A172 (cell line): ENCODE measurements around the gene TSC22D3. TPM values are rescaled to one million over a fixed set of nuclear protein-coding genes. Genes with fewer than 3 reads are reported as not detected.

Experiments
- DNase-seq: peaks from one replicate; pipeline ENCODE4 v3.0.0-alpha.2; 2015; ENCODE audit warnings: low spot score
- total RNA-seq: library from RNA; depleted of rRNA; stranded (reverse); fragments of >200 nt; shearing (Covaris generic); gene quantifications from 2 replicates; pipeline ENCODE4 v1.2.3, GENCODE V29; 2014

Gene TSC22D3
- total RNA-seq, 1 experiment from 2014 or later, result 7.7 TPM

- DNase-seq, result no peak
Measured at GRCh38 chrX:107760304-107761077, 15.1 kb downstream of the TSC22D3 start.

GRCh38 chrX:107758231-107758766, 17.3 kb downstream of the TSC22D3 start:
- no peak for DNase-seq

GRCh38 chrX:107755721-107756120, 19.9 kb downstream of the TSC22D3 start:
- DNase-seq, result no peak

GRCh38 chrX:107753187-107753586, 22.4 kb downstream of the TSC22D3 start:
- DNase-seq, result no peak

- no peak for DNase-seq
Measured at GRCh38 chrX:107752714-107753113, 22.9 kb downstream of the TSC22D3 start.

- DNase-seq, result no peak
Measured at GRCh38 chrX:107752043-107752442, 23.5 kb downstream of the TSC22D3 start.

- no peak for DNase-seq
Measured at GRCh38 chrX:107750861-107751445, 24.6 kb downstream of the TSC22D3 start.

GRCh38 chrX:107750263-107750662, 25.3 kb downstream of the TSC22D3 start:
- DNase-seq, result no peak

GRCh38 chrX:107748506-107748905, 27.1 kb downstream of the TSC22D3 start:
- no peak for DNase-seq

GRCh38 chrX:107747596-107748161, 27.9 kb downstream of the TSC22D3 start:
- no peak for DNase-seq

GRCh38 chrX:107744868-107745267, 30.7 kb downstream of the TSC22D3 start:
- no peak for DNase-seq

- no peak for DNase-seq
Measured at GRCh38 chrX:107743995-107744394, 31.6 kb downstream of the TSC22D3 start.

GRCh38 chrX:107742700-107743191, 32.8 kb downstream of the TSC22D3 start:
- no peak for DNase-seq

- DNase-seq, result no peak
Measured at GRCh38 chrX:107741404-107741790, 34.2 kb downstream of the TSC22D3 start.

GRCh38 chrX:107739541-107739940, 36.0 kb downstream of the TSC22D3 start:
- no peak for DNase-seq

GRCh38 chrX:107738768-107739167, 36.8 kb downstream of the TSC22D3 start:
- DNase-seq, result no peak

GRCh38 chrX:107738272-107738671, 37.3 kb downstream of the TSC22D3 start:
- DNase-seq, result no peak

GRCh38 chrX:107736781-107737531, 38.6 kb downstream of the TSC22D3 start:
- no peak for DNase-seq

GRCh38 chrX:107734646-107735045, 40.9 kb downstream of the TSC22D3 start:
- DNase-seq, result no peak

GRCh38 chrX:107733686-107734085, 41.9 kb downstream of the TSC22D3 start:
- no peak for DNase-seq

- DNase-seq, result peak; percentile 78
Measured at GRCh38 chrX:107731831-107732502, 43.6 kb downstream of the TSC22D3 start.
